ENCODE results near the gene IGLL5. TPM values are rescaled to one million over a fixed set of nuclear protein-coding genes. Genes with fewer than 3 reads are reported as not detected.
"Not testable (repeated sequence)": the region's sequence is repeated elsewhere in the genome, so short reads cannot be mapped to it uniquely, and the experiment has no call there.

Gene IGLL5
- total and polyA plus RNA-seq, 2 donors (not counting 3 experiments of a cell fraction or from before 2014, with no cell fraction given): not detected

GRCh38 chr22:22900527-22901205 lies 13.1 kb downstream of the IGLL5 start:
- H3K36me3 ChIP-seq (ENCODE audit: control insufficient read depth in 2 of 2, extremely low read depth in 1 of 2, insufficient read depth in 2 of 2, low read length in 2 of 2); H3K27ac ChIP-seq (ENCODE audit: insufficient read depth, low read depth, low read length); H3K79me2 ChIP-seq (ENCODE audit: control insufficient read depth, insufficient read depth, low read length); H3K27me3 ChIP-seq (ENCODE audit: control insufficient read depth in 2 of 2, insufficient read depth in 2 of 2, low read length in 2 of 2); H3K9ac ChIP-seq (replicated peaks; ENCODE audit: extremely low read depth, insufficient read depth, low read length); H3K4me1 ChIP-seq (ENCODE audit: control insufficient read depth, extremely low read depth, insufficient read depth, low read length); dilution Hi-C loops (cut with MboI; ENCODE audit: extremely low pct_ligation_motif_present, low sequenced_read_pairs); DNase-seq (ENCODE audit: low read depth, low spot score); H3K4me2 ChIP-seq (ENCODE audit: insufficient read depth, low read length); CTCF ChIA-PET; H2AFZ ChIP-seq (ENCODE audit: low read depth, low read length); H4K20me1 ChIP-seq (replicated peaks; ENCODE audit: control insufficient read depth, extremely low read depth, insufficient read depth, low read length); H3K9me3 ChIP-seq (replicated peaks; ENCODE audit: control insufficient read depth, insufficient read depth, low read length); H3K9me1 ChIP-seq (replicated peaks; ENCODE audit: control insufficient read depth, extremely low read depth, insufficient read depth, low read length); intact Hi-C loops (cut with micrococcal nuclease); POLR2A ChIA-PET; FAIRE-seq; H3K4me3 ChIP-seq (replicated peaks in 1 of 3; ENCODE audit: insufficient read depth in 1 of 3, low read depth in 1 of 3, low read length in 3 of 3); BruUV-seq (replicated peaks): not testable (repeated sequence)

GRCh38 chr22:22901578-22902218 lies 14.1 kb downstream of the IGLL5 start:
- H3K9me1 ChIP-seq (replicated peaks; ENCODE audit: control insufficient read depth, extremely low read depth, insufficient read depth, low read length): no peaks in the 10 kb centered on the region
- no peaks in the 10 kb centered on the region for H3K4me1 ChIP-seq (ENCODE audit: control insufficient read depth, extremely low read depth, insufficient read depth, low read length)
- H3K4me2 ChIP-seq (ENCODE audit: insufficient read depth, low read length): no peak overlapping the region
- BruUV-seq (replicated peaks): no TSS peak
- no peak overlapping the region for H3K9ac ChIP-seq (replicated peaks; ENCODE audit: extremely low read depth, insufficient read depth, low read length)
- peak; percentile 4 for DNase-seq (ENCODE audit: low read depth, low spot score)
- no peak overlapping the region for H2AFZ ChIP-seq (ENCODE audit: low read depth, low read length)
- TF ChIP-seq POLR2AphosphoS5 (IDR thresholded peaks at IDR 0.05; ENCODE audit: insufficient read depth, low read depth, low read length) (no peak), CTCF (IDR thresholded peaks at IDR 0.05; ENCODE audit: extremely low read depth in 1 of 2, insufficient read depth in 1 of 2, low read depth in 1 of 2, low read length in 2 of 2) (no peak), FOS (IDR thresholded peaks at IDR 0.05; ENCODE audit: borderline replicate concordance, insufficient read depth, low read length) (no peak), MAX (IDR thresholded peaks at IDR 0.05; ENCODE audit: insufficient read depth, insufficient read length) (no peak), EZH2 (IDR thresholded peaks at IDR 0.05; ENCODE audit: borderline replicate concordance, low read depth, low read length, severe bottlenecking) (no peak), JUN (IDR thresholded peaks at IDR 0.05; ENCODE audit: borderline replicate concordance, insufficient read depth, insufficient read length, low read depth) (no peak), MYC (IDR thresholded peaks at IDR 0.05; ENCODE audit: low read depth, low read length) (no peak), GATA2 (IDR thresholded peaks at IDR 0.05; ENCODE audit: insufficient read depth, insufficient read length, low read depth, low read length) (no peak), POLR2A (IDR thresholded peaks at IDR 0.05; ENCODE audit: low read depth, low read length) (no peak)
- no peaks in the 10 kb centered on the region for H3K9me3 ChIP-seq (replicated peaks; ENCODE audit: control insufficient read depth, insufficient read depth, low read length)
- no peaks in the 10 kb centered on the region for H3K79me2 ChIP-seq (ENCODE audit: control insufficient read depth, insufficient read depth, low read length)
- H3K4me3 ChIP-seq (replicated peaks in 1 of 3; ENCODE audit: insufficient read depth in 1 of 3, low read depth in 1 of 3, low read length in 3 of 3): no peak overlapping the region
- CTCF ChIA-PET: interaction anchor here (1.6 kb wide), 1 partner anchor 53 kb away, joined by 6 read pairs; no protein-coding TSS in a partner anchor
- dilution Hi-C loops (cut with MboI; ENCODE audit: extremely low pct_ligation_motif_present, low sequenced_read_pairs): no loop called here
- POLR2A ChIA-PET: no interaction called here
- H4K20me1 ChIP-seq (replicated peaks; ENCODE audit: control insufficient read depth, extremely low read depth, insufficient read depth, low read length): no peaks in the 10 kb centered on the region
- no peak for FAIRE-seq
- intact Hi-C loops (cut with micrococcal nuclease): no loop called here
- H3K36me3 ChIP-seq (ENCODE audit: control insufficient read depth in 2 of 2, extremely low read depth in 1 of 2, insufficient read depth in 2 of 2, low read length in 2 of 2): no peaks in the 10 kb centered on the region
- peaks cover 0 to 2% of the 10 kb centered on the region in 2 experiments for H3K27me3 ChIP-seq (ENCODE audit: control insufficient read depth in 2 of 2, insufficient read depth in 2 of 2, low read length in 2 of 2)
- no peak overlapping the region for H3K27ac ChIP-seq (ENCODE audit: insufficient read depth, low read depth, low read length)

All from endothelial cell of umbilical vein (primary cell).